GM12801 (cell line): ENCODE data around the gene MACC1.

Source experiments
- TF ChIP-seq, protein P1 (sequence below): IDR thresholded peaks from one replicate; pipeline ENCODE4 v1.5.1; 2011; ENCODE audit warnings: control low read depth; ENCODE audit not compliant: insufficient read length; ENCODE audit errors: extremely low read depth

Gene MACC1

DNA sequence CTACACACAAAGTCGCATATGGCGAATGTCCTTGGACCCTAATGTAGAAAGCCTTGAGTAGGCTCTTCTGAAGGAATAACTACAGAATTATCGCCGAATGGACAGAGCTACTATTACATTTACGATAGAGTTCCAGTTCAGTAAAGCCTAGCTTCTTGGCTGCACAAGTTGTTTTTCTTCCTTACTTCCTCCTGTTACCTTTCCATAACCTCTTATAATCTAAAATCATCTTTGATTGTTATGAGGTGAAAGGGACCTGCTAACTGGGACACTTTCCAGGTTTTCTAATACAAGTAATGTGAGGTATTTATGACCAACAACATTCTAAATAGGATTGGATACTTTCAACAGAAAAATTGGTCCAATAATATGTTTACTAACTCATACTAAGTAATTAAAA lies 31.2 kb downstream of the MACC1 start:
- TF ChIP-seq, protein P1, sequence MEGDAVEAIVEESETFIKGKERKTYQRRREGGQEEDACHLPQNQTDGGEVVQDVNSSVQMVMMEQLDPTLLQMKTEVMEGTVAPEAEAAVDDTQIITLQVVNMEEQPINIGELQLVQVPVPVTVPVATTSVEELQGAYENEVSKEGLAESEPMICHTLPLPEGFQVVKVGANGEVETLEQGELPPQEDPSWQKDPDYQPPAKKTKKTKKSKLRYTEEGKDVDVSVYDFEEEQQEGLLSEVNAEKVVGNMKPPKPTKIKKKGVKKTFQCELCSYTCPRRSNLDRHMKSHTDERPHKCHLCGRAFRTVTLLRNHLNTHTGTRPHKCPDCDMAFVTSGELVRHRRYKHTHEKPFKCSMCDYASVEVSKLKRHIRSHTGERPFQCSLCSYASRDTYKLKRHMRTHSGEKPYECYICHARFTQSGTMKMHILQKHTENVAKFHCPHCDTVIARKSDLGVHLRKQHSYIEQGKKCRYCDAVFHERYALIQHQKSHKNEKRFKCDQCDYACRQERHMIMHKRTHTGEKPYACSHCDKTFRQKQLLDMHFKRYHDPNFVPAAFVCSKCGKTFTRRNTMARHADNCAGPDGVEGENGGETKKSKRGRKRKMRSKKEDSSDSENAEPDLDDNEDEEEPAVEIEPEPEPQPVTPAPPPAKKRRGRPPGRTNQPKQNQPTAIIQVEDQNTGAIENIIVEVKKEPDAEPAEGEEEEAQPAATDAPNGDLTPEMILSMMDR = no peak

DNA sequence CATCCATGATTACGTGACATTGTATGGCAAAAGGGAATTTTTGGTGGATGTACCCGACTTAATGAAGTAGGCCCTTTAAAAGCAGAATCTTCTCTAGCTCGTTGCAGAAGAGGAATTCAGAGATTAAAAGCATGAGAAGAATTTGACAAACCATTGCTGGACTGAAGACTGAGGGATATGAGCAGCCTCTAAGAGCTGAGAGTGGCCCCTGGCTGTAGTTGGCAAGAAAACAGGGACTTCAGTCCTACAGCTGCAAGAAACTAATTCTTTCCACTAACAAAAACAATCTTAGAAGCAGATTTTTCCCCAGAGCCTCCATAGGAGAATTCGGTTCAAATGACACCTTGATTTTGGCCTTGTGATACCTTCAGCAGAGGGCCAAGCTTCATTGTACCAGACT lies 34.1 kb downstream of the MACC1 start:
- TF ChIP-seq, protein P1 = no peak

DNA sequence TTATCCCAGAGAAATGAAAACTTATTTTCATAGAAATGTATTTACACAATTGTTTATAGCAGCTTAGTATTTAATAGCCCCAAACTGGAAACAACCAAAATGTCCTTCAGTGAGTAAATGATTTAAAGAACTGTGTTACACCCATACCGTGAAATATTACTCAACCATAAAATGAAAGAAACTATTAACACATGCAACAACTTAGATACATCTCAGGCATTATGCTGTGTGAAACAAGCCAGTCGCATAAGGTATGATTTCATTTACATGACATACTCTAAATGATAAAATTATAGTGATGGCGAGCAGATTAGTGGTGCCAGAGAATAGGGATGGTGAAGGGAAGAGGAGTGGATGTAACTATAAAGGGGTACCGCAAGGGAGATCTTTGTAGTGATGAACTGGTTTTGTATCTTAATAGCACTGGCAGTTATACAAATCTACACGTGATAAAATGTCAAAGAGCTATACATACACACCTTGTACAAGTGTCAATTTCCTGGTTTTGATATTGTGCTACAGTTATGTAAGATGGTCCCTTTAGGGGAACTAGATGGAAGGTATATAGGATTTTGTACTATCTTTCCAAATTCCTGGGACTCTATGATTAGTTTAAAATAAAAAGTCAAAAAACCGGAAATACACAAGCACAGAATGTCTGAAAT lies 40.5 kb downstream of the MACC1 start:
- TF ChIP-seq, protein P1 = no peak

DNA sequence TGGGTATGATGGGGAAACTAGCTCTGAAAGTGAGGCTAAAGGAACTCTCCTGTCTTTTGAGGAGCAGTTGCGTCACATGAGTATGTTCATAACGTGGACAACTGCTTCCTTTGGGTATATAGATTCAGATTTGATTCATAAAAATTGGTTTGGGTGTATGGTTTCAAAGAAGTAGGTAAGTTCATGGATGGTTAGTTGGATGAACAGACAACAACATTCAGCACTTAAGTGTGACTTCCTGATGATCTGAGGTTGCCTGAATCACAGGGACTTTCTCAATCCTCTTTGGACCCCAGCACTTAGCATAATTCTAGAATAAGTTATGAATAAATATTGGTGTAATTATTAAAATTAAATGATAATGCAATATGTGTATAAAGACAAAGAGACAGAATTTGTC lies 43.4 kb downstream of the MACC1 start:
- TF ChIP-seq, protein P1 = no peak

DNA sequence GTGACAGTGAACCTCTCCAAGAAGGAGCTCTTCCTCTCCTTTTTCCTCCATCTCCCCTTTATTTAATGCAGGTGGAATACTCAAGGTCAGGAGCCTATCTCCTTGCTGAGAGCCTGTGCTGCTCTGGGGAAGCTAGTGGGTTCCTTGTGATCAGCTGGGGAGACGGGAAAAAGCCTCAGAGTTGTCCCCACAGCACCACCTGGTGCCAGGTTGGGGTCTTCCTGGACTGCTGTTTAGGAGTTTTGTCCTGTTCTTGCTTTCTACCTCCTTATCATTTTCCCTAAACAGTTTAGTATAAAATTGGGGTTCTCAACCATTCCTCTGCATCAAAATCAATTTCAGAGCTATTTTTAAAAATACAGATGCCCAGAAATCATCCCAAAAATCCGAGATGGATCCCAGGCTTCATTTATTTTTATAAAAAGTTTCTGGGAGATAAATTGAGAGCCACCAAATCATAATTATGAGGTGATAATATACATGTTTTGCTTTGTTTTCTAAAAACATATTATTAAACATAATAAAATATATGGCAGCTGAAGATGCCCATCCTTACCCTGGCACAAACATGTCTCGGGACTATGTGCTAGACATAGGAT lies 44.3 kb downstream of the MACC1 start:
- TF ChIP-seq, protein P1 = no peak

DNA sequence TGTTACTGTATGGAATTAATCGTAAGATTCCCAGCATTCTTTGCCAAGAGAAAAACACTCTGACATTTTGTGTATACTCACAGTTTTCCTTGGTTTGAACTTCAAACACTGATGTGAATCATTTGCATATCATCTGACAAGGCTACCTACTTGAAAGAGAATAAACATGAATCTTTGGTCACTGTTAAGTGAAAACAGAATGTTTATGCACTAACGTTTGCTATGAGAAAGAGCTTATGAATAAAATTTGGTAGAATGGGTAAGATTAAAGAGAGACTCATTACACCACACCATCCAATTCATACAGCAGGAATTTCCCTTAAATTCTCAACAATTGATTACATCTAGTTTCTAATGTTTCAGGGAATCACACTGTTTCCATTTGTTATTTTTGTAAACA lies 46.6 kb downstream of the MACC1 start:
- TF ChIP-seq, protein P1 = no peak

DNA sequence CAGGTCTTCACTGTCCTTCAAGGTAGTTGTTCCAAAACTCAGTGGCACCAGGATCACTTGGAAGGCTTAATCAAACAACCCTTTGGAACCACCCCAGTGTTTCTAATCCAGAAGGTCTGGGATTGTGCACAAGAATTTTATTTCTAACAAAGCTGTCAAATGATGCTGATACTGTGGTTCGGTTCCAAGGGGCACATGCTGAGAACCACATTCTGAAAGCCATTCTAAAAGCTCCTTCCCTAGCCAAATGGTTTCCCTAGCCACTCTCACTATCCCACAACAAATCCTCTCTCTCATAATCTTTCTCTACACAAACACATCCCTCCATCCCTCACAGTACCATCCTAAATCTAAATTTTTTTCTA lies 52.1 kb downstream of the MACC1 start:
- TF ChIP-seq, protein P1 = no peak
